AG09309 (cell line): Measurements from ENCODE around the gene EPHX1.

Experiments
- DNase-seq: peaks from one replicate; pipeline ENCODE4 v3.0.0-alpha.2; 2010; ENCODE audit warnings: low read depth
- H3K4me3 ChIP-seq: 2 replicates; pipeline ENCODE4 v1.5.1; 2011; ENCODE audit warnings: mild to moderate bottlenecking, low read depth, low read length, moderate library complexity; ENCODE audit not compliant: control insufficient read depth
- CTCF ChIP-seq: IDR thresholded peaks from 2 replicates; pipeline ENCODE4 v1.5.1; 2011; ENCODE audit warnings: mild to moderate bottlenecking, low read depth, low read length, inconsistent platforms; ENCODE audit not compliant: insufficient read depth, control insufficient read depth; ENCODE audit errors: missing control alignments

EPHX1 gene

GRCh38 chr1:225871359-225872074 lies 61.6 kb downstream of the EPHX1 start:
- no peak for TF ChIP-seq CTCF
- DNase-seq, result no peak
- H3K4me3 ChIP-seq, result no peak overlapping the region

- no peak overlapping the region for H3K4me3 ChIP-seq
Measured at GRCh38 chr1:225872075-225872430, 62.1 kb downstream of the EPHX1 start.

GRCh38 chr1:225873281-225873850 lies 63.4 kb downstream of the EPHX1 start:
- H3K4me3 ChIP-seq, result no peak overlapping the region
- DNase-seq, result no peak
- TF ChIP-seq CTCF, result no peak

More at GRCh38 chr1:225872075-225872430, 62.1 kb downstream of the EPHX1 start:
- no peak for TF ChIP-seq CTCF
- DNase-seq, result no peak

- DNase-seq, result no peak
- no peak overlapping the region for H3K4me3 ChIP-seq
- no peak for TF ChIP-seq CTCF
Measured at GRCh38 chr1:225874431-225874830, 64.5 kb downstream of the EPHX1 start.

- TF ChIP-seq CTCF, result no peak
- DNase-seq, result no peak
- H3K4me3 ChIP-seq, result no peak overlapping the region
Measured at GRCh38 chr1:225875044-225875815, 65.3 kb downstream of the EPHX1 start.

- no peak overlapping the region for H3K4me3 ChIP-seq
- TF ChIP-seq CTCF, result no peak
- no peak for DNase-seq
Measured at GRCh38 chr1:225876900-225877510, 67.1 kb downstream of the EPHX1 start.
